ENCODE data around the gene FILIP1. TPM values are rescaled to one million over a fixed set of nuclear protein-coding genes. Genes with fewer than 3 reads are reported as not detected.

FILIP1 gene
- total RNA-seq, 6 donors from 2014 or later = 16.7 to 31.7 (median 21.7) TPM

DNA sequence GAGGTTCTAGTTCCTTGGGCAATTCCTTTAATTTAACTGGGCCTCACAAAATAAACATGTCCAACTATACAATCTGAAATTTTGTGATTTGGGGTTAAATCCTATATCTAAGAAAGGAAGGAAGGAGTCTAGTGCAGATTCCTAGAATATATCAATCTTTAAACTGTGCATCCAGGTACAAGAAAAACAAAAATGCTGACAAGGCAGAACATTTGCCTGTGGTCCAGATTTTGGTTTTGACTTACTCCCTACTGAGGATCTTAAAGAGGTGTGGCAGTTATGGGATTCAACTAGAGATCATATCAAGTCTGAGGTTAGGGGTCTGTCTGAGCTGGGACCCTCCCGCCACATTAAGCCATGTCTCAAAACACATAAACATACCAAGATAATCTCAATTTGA lies 232.3 kb downstream of the FILIP1 start:
- Histone ChIP-seq H3K9me3 (no peaks in the 10 kb centered on the region), H3K36me3 (peaks cover 16 to 78% (median 40%) of the 10 kb centered on the region in 4 donors), H3K27me3 (no peaks in the 10 kb centered on the region), H3K4me3 (no peak overlapping the region), H3K27ac (no peak overlapping the region), H3K4me1 (no peaks in the 10 kb centered on the region)
- ATAC-seq (ENCODE audit: low FRiP score in 2 of 2) = no peak
- no peak for DNase-seq
- TF ChIP-seq EP300 (IDR thresholded peaks at IDR 0.05) (no peak), POLR2A (IDR thresholded peaks at IDR 0.05) (no peak), POLR2AphosphoS5 (IDR thresholded peaks at IDR 0.05) (no peak)
- TF ChIP-seq, protein P1, sequence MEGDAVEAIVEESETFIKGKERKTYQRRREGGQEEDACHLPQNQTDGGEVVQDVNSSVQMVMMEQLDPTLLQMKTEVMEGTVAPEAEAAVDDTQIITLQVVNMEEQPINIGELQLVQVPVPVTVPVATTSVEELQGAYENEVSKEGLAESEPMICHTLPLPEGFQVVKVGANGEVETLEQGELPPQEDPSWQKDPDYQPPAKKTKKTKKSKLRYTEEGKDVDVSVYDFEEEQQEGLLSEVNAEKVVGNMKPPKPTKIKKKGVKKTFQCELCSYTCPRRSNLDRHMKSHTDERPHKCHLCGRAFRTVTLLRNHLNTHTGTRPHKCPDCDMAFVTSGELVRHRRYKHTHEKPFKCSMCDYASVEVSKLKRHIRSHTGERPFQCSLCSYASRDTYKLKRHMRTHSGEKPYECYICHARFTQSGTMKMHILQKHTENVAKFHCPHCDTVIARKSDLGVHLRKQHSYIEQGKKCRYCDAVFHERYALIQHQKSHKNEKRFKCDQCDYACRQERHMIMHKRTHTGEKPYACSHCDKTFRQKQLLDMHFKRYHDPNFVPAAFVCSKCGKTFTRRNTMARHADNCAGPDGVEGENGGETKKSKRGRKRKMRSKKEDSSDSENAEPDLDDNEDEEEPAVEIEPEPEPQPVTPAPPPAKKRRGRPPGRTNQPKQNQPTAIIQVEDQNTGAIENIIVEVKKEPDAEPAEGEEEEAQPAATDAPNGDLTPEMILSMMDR (IDR thresholded peaks at IDR 0.05) = no peak
- WGBS, 2 donors = 100% methylated on average over 1 of the region's 1 CpG

DNA sequence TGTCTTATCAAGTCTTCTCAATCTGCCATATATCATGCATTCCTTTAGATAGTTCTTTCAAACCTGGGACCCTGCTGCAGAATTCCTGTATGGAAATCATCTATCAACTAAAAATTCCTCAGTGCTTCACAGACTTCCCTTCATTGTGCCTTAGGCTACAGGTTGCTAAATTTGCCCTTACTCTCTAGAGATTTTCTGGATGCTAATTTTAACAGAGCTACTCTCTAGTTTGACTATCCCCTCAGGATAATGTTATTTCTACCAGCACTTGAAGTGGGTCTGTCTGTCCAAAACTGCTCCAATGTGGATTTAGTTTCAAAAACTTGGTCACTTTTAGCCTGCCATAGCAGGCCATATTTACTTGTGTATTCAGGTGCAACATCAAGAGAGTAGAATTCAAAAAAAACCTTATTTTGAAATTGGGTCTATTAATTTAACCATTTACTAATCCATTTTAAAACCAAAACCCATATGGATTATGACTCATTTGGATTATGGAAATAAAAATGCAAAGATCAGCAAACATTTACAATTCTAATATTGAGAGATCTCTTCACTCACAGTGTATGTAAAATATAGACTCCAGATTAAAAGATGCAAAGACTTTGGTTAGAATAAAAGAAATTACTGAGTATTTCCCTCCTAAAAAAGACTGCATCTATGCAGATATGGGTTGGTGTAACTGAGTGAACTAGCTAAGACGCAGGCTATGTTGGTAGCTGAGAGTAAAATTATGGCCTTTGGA lies 236.1 kb downstream of the FILIP1 start:
- no peak overlapping the region for H3K27ac ChIP-seq
- peaks cover 24 to 76% (median 33%) of the 10 kb centered on the region in 4 donors for H3K36me3 ChIP-seq
- WGBS, 2 donors = 89 to 100% methylated on average over 1 of the region's 1 CpG
- no peaks in the 10 kb centered on the region for H3K4me1 ChIP-seq
- H3K4me3 ChIP-seq = no peak overlapping the region
- no peaks in the 10 kb centered on the region for H3K27me3 ChIP-seq
- no peak for TF ChIP-seq EP300 (IDR thresholded peaks at IDR 0.05)
- no peak for TF ChIP-seq POLR2A (IDR thresholded peaks at IDR 0.05)
- TF ChIP-seq, protein P1 (IDR thresholded peaks at IDR 0.05) = no peak
- TF ChIP-seq POLR2AphosphoS5 (IDR thresholded peaks at IDR 0.05) = no peak
- ATAC-seq (ENCODE audit: low FRiP score in 2 of 2) (no peak), DNase-seq (no peak)
- no peaks in the 10 kb centered on the region for H3K9me3 ChIP-seq

DNA sequence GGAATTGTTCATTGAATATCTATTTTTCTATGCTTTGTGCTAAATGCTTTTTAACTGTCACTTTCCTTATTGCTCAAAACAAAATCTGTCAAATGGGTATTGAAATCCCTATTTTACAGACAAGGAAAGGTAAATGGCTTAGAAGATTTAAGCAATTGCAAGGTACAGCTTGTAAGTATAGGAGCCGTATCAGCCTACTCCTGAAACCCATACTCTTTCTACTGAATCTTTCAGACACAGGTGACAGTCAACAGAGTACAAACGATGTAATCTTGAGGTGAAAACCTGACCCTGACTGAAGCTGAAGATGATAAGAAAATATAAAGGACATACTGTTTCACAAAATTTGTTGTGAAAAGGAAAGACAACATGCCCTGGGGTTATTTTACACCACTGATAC lies 243.0 kb downstream of the FILIP1 start:
- DNase-seq (no peak), ATAC-seq (ENCODE audit: low FRiP score in 2 of 2) (no peak)
- WGBS, 2 donors = 86 to 89% methylated on average over 2 of the region's 2 CpGs
- Histone ChIP-seq H3K4me1 (no peaks in the 10 kb centered on the region), H3K4me3 (no peak overlapping the region), H3K36me3 (peaks cover 0 to 22% (median 4%) of the 10 kb centered on the region in 4 donors), H3K27me3 (no peaks in the 10 kb centered on the region), H3K27ac (no peak overlapping the region), H3K9me3 (no peaks in the 10 kb centered on the region)
- TF ChIP-seq, protein P1 (IDR thresholded peaks at IDR 0.05) = no peak
- TF ChIP-seq POLR2A (IDR thresholded peaks at IDR 0.05) = no peak
- no peak for TF ChIP-seq POLR2AphosphoS5 (IDR thresholded peaks at IDR 0.05)

DNA sequence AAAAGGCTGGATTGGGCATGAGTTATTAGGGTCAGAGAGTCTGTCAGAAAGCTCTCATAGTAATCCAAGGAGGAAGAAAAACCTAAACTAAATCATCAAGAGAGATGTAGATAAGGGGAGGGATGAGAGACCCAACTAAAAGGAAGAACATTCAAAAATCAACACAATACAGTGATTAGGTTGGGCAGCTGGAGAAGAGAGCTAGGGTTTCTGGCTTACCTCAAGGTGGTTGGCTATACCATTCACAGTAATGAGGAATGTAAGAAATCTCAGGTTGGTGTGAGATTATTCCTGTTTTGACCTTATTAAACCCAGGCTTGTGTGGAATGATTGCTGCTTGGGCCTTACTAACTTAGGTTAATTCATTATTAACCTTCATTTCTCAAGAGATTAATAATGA lies 243.8 kb downstream of the FILIP1 start:
- peaks cover 0 to under 1% (median 0%) of the 10 kb centered on the region in 4 donors for H3K4me1 ChIP-seq
- ATAC-seq (ENCODE audit: low FRiP score in 2 of 2) (no peak), DNase-seq (no peak)
- no peaks in the 10 kb centered on the region for H3K9me3 ChIP-seq
- TF ChIP-seq POLR2AphosphoS5 (IDR thresholded peaks at IDR 0.05) = no peak
- no peak for TF ChIP-seq EP300 (IDR thresholded peaks at IDR 0.05)
- H3K36me3 ChIP-seq = peaks cover 0 to 14% (median 2%) of the 10 kb centered on the region in 4 donors
- no peak overlapping the region for H3K4me3 ChIP-seq
- H3K27ac ChIP-seq = no peak overlapping the region
- H3K27me3 ChIP-seq = no peaks in the 10 kb centered on the region

DNA sequence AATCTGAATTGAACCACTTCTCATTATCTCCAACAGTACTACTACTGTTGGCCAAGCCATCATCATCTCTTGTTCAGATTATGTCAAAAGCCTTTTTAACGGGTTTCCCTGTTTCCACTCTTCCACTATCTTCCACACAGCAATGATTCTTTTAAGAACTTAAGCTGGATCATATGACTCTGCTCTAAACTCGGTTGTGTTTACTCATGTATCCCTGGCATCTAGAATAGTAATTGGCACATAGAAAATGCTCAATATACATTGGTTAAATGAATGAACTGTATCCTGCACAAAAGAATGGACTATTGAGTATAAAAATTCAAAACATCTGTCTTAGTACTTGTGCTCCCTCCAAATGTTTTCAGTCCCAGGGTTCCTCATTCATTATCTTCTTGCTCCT lies 247.2 kb downstream of the FILIP1 start:
- H3K27ac ChIP-seq = no peak overlapping the region
- H3K36me3 ChIP-seq = peaks cover 0 to 2% (median 0%) of the 10 kb centered on the region in 4 donors
- TF ChIP-seq POLR2AphosphoS5 (IDR thresholded peaks at IDR 0.05) (no peak), POLR2A (IDR thresholded peaks at IDR 0.05) (no peak), EP300 (IDR thresholded peaks at IDR 0.05) (no peak)
- TF ChIP-seq, protein P1 (IDR thresholded peaks at IDR 0.05) = no peak
- WGBS, 2 donors = 45 to 51% methylated on average over 2 of the region's 2 CpGs
- no peak for ATAC-seq (ENCODE audit: low FRiP score in 2 of 2)
- H3K27me3 ChIP-seq = no peaks in the 10 kb centered on the region
- no peak overlapping the region for H3K4me3 ChIP-seq
- DNase-seq = no peak
- H3K9me3 ChIP-seq = no peaks in the 10 kb centered on the region
- peaks cover 13 to 25% (median 18%) of the 10 kb centered on the region in 4 donors for H3K4me1 ChIP-seq

Data from upper lobe of left lung (tissue), 6 donors.